ENCODE measurements around the gene MLN.
"Not testable (repeated sequence)": the region's sequence is repeated elsewhere in the genome, so short reads cannot be mapped to it uniquely, and the experiment has no call there.

Gene MLN

GRCh38 chr6:33834401-33835392 is 30.9 kb upstream of the MLN start:
- no peak for DNase-seq

GRCh38 chr6:33833599-33833998 is 29.8 kb upstream of the MLN start:
- no peak for DNase-seq

- not testable (repeated sequence) for DNase-seq
These were observed 29.0 kb upstream of the MLN start for GRCh38 chr6:33832831-33833230.

GRCh38 chr6:33831725-33832124 is 27.9 kb upstream of the MLN start:
- DNase-seq: not testable (repeated sequence)

GRCh38 chr6:33830635-33831240 is 26.9 kb upstream of the MLN start:
- DNase-seq: no peak

- DNase-seq: no peak
These were observed 25.2 kb upstream of the MLN start for GRCh38 chr6:33828764-33829731.

- DNase-seq: no peak
These were observed 24.6 kb upstream of the MLN start for GRCh38 chr6:33828452-33828763.

GRCh38 chr6:33827546-33828451 is 24.0 kb upstream of the MLN start:
- no peak for DNase-seq

GRCh38 chr6:33826537-33826936 is 22.7 kb upstream of the MLN start:
- no peak for DNase-seq

- DNase-seq: no peak
These were observed 20.8 kb upstream of the MLN start for GRCh38 chr6:33824461-33825154.

GRCh38 chr6:33823806-33824205 is 20.0 kb upstream of the MLN start:
- no peak for DNase-seq

GRCh38 chr6:33822575-33823395 is 19.0 kb upstream of the MLN start:
- no peak for DNase-seq

GRCh38 chr6:33820784-33821520 is 17.1 kb upstream of the MLN start:
- no peak for DNase-seq

- DNase-seq: no peak
These were observed 16.4 kb upstream of the MLN start for GRCh38 chr6:33820243-33820642.

- no peak for DNase-seq
These were observed 15.2 kb upstream of the MLN start for GRCh38 chr6:33819021-33819420.

GRCh38 chr6:33818293-33818692 is 14.5 kb upstream of the MLN start:
- no peak for DNase-seq

- no peak for DNase-seq
These were observed 13.7 kb upstream of the MLN start for GRCh38 chr6:33817489-33817888.

GRCh38 chr6:33816911-33817310 is 13.1 kb upstream of the MLN start:
- no peak for DNase-seq

- no peak for DNase-seq
These were observed 12.1 kb upstream of the MLN start for GRCh38 chr6:33815854-33816253.

Measured in right forelimb (tissue), 1 donor.